Measurements from ENCODE around the gene TRIM54. TPM values are rescaled to one million over a fixed set of nuclear protein-coding genes. Genes with fewer than 3 reads are reported as not detected.

The TRIM54 gene
- total RNA-seq, 1 experiment from 2014 or later: 2.0 TPM

DNA sequence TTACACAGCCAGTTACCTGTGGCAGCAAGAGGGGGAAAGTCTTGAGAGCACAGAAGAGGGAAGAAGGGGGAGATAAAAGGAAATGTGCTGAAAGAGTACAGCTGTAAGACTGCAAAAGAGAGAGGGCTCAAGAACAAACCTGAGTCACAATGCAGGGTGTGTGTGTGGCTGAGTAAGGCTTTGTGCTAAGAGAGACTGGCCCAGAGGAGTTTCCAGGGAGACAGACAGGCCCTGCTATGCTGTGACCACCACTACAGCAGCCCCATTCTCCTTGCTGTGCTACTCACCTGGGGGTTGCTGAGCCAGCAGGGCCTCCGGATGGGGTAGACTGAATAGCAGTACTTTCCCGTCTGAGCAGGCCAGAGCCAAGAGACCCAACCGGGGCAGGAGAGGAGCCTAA, 53.1 kb downstream of the TRIM54 start:
- Histone ChIP-seq H3K4me1 (ENCODE audit: control insufficient read depth in 1 of 2, insufficient read depth in 2 of 2, low read length in 2 of 2) (no peaks in the 10 kb centered on the region), H3K4me2 (ENCODE audit: low read length) (no peak overlapping the region), H3K36me3 (ENCODE audit: control insufficient read depth in 1 of 2, insufficient read depth in 2 of 2, low read length in 2 of 2) (peaks cover 29 to 42% of the 10 kb centered on the region in 2 experiments; a peak in 3 of 4 replicates), H3K79me2 (ENCODE audit: insufficient read depth, low read length) (no peaks in the 10 kb centered on the region), H3K27me3 (ENCODE audit: insufficient read depth, low read length) (no peaks in the 10 kb centered on the region), H2AFZ (ENCODE audit: low read depth, low read length, poor library complexity, severe bottlenecking) (no peak overlapping the region), H3K9me3 (ENCODE audit: control insufficient read depth in 1 of 2, insufficient read depth in 1 of 2, low read depth in 1 of 2, low read length in 2 of 2) (no peaks in the 10 kb centered on the region), H3K9me2 (ENCODE audit: insufficient read depth) (no peaks in the 10 kb centered on the region), H3K9ac (ENCODE audit: low read length) (no peak overlapping the region), H3K4me3 (replicated peaks in 1 of 2; ENCODE audit: low read depth in 1 of 2, low read length in 2 of 2) (no peak overlapping the region), H4K20me1 (ENCODE audit: insufficient read depth) (no peaks in the 10 kb centered on the region), H3K27ac (ENCODE audit: low read depth, low read length) (no peak overlapping the region)
- BruUV-seq (replicated peaks): no TSS peak
- intact Hi-C loops (cut with micrococcal nuclease): no loop called here
- no peak for ATAC-seq
- POLR2A ChIA-PET: no interaction called here
- no peak for DNase-seq (ENCODE audit: low read depth, low spot score)
- TF ChIP-seq YY1 (IDR thresholded peaks at IDR 0.05; ENCODE audit: extremely low read depth, insufficient replicate concordance, low read depth, low read length): no peak
- TF ChIP-seq RAD21 (IDR thresholded peaks at IDR 0.05; ENCODE audit: low read depth): no peak
- TF ChIP-seq SP1 (IDR thresholded peaks at IDR 0.05; ENCODE audit: low read depth): no peak
- no peak for TF ChIP-seq CBX3 (IDR thresholded peaks at IDR 0.05; ENCODE audit: low read depth)
- no peak for TF ChIP-seq EZH2 (IDR thresholded peaks at IDR 0.05)
- TF ChIP-seq, protein P1, sequence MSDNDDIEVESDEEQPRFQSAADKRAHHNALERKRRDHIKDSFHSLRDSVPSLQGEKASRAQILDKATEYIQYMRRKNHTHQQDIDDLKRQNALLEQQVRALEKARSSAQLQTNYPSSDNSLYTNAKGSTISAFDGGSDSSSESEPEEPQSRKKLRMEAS (IDR thresholded peaks at IDR 0.05): no peak
- TF ChIP-seq, protein P2, sequence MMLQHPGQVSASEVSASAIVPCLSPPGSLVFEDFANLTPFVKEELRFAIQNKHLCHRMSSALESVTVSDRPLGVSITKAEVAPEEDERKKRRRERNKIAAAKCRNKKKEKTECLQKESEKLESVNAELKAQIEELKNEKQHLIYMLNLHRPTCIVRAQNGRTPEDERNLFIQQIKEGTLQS (IDR thresholded peaks at IDR 0.05): no peak
- no peak for TF ChIP-seq SRF (IDR thresholded peaks at IDR 0.05; ENCODE audit: low read depth)
- no peak for TF ChIP-seq CEBPB (IDR thresholded peaks at IDR 0.05; ENCODE audit: low read depth)
- TF ChIP-seq ZFX (IDR thresholded peaks at IDR 0.05): no peak
- no peak for TF ChIP-seq ZNF274 (IDR thresholded peaks at IDR 0.05; ENCODE audit: low read depth, low read length)
- TF ChIP-seq, protein P3, sequence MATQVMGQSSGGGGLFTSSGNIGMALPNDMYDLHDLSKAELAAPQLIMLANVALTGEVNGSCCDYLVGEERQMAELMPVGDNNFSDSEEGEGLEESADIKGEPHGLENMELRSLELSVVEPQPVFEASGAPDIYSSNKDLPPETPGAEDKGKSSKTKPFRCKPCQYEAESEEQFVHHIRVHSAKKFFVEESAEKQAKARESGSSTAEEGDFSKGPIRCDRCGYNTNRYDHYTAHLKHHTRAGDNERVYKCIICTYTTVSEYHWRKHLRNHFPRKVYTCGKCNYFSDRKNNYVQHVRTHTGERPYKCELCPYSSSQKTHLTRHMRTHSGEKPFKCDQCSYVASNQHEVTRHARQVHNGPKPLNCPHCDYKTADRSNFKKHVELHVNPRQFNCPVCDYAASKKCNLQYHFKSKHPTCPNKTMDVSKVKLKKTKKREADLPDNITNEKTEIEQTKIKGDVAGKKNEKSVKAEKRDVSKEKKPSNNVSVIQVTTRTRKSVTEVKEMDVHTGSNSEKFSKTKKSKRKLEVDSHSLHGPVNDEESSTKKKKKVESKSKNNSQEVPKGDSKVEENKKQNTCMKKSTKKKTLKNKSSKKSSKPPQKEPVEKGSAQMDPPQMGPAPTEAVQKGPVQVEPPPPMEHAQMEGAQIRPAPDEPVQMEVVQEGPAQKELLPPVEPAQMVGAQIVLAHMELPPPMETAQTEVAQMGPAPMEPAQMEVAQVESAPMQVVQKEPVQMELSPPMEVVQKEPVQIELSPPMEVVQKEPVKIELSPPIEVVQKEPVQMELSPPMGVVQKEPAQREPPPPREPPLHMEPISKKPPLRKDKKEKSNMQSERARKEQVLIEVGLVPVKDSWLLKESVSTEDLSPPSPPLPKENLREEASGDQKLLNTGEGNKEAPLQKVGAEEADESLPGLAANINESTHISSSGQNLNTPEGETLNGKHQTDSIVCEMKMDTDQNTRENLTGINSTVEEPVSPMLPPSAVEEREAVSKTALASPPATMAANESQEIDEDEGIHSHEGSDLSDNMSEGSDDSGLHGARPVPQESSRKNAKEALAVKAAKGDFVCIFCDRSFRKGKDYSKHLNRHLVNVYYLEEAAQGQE (IDR thresholded peaks at IDR 0.05; ENCODE audit: low read depth): no peak
- no peak for TF ChIP-seq JUND (IDR thresholded peaks at IDR 0.05)
- TF ChIP-seq, protein P4, sequence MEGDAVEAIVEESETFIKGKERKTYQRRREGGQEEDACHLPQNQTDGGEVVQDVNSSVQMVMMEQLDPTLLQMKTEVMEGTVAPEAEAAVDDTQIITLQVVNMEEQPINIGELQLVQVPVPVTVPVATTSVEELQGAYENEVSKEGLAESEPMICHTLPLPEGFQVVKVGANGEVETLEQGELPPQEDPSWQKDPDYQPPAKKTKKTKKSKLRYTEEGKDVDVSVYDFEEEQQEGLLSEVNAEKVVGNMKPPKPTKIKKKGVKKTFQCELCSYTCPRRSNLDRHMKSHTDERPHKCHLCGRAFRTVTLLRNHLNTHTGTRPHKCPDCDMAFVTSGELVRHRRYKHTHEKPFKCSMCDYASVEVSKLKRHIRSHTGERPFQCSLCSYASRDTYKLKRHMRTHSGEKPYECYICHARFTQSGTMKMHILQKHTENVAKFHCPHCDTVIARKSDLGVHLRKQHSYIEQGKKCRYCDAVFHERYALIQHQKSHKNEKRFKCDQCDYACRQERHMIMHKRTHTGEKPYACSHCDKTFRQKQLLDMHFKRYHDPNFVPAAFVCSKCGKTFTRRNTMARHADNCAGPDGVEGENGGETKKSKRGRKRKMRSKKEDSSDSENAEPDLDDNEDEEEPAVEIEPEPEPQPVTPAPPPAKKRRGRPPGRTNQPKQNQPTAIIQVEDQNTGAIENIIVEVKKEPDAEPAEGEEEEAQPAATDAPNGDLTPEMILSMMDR (IDR thresholded peaks at IDR 0.05 in 2 of 3, conservative IDR thresholded peaks at IDR 0.05 in 1 of 3; ENCODE audit: borderline replicate concordance in 1 of 3, insufficient read depth in 1 of 3, low read depth in 2 of 3, low read length in 2 of 3): no peak
- TF ChIP-seq TCF7L2 (IDR thresholded peaks at IDR 0.05; ENCODE audit: borderline replicate concordance, extremely low read depth, insufficient read depth, insufficient read length): no peak
- no peak for TF ChIP-seq POLR2A (IDR thresholded peaks at IDR 0.05; ENCODE audit: borderline replicate concordance, extremely low read depth, insufficient read depth, insufficient read length)
- CTCF ChIA-PET: no interaction called here
- RAD21 ChIA-PET (ENCODE audit: low non-redundant PET in 1 of 2, low total read pairs in 2 of 2, uncharacterized antibody in 2 of 2, unreplicated experiment in 2 of 2): no interaction called here

Data from HCT116 (cell line).